IMR-90 (cell line): Measurements from ENCODE around the gene S100A3.

Experiments used
- BHLHE40 ChIP-seq: fragments of 150-350 bp; IDR thresholded peaks from 2 replicates; pipeline ENCODE4 v1.6.1; 2016; ENCODE audit warnings: mild to moderate bottlenecking, low read depth, low read length
- CEBPB ChIP-seq: IDR thresholded peaks from 2 replicates; pipeline ENCODE4 v1.6.1; 2012; ENCODE audit warnings: low read depth, low read length, improper control_type of control experiment
- ELK1 ChIP-seq: fragments of 150-350 bp; IDR thresholded peaks from 2 replicates; pipeline ENCODE4 v1.6.1; 2016; ENCODE audit warnings: low read depth, mild to moderate bottlenecking, low read length, moderate library complexity, borderline replicate concordance
- FOS ChIP-seq: fragments of 150-350 bp; IDR thresholded peaks from 2 replicates; pipeline ENCODE4 v1.6.1; 2016; ENCODE audit warnings: low read depth, low read length
- MAFK ChIP-seq: IDR thresholded peaks from 2 replicates; pipeline ENCODE4 v1.6.1; 2012; ENCODE audit warnings: low read depth, low read length, improper control_type of control experiment
- MAZ ChIP-seq: IDR thresholded peaks from 2 replicates; pipeline ENCODE4 v1.6.1; 2012; ENCODE audit warnings: low read depth, mild to moderate bottlenecking, low read length, improper control_type of control experiment, moderate library complexity, borderline replicate concordance
- MXI1 ChIP-seq: IDR thresholded peaks from 2 replicates; pipeline ENCODE4 v1.6.1; 2012; ENCODE audit warnings: low read depth, mild to moderate bottlenecking, low read length, moderate library complexity, borderline replicate concordance
- POLR2A ChIP-seq: IDR thresholded peaks from 2 replicates; pipeline ENCODE4 v1.6.1; 2012; ENCODE audit warnings: mild to moderate bottlenecking, low read depth, low read length
- RAD21 ChIP-seq: IDR thresholded peaks from 2 replicates; pipeline ENCODE4 v1.6.1; 2012; ENCODE audit warnings: low read length, improper control_type of control experiment
- RCOR1 ChIP-seq: IDR thresholded peaks from 2 replicates; pipeline ENCODE4 v1.6.1; 2012; ENCODE audit warnings: mild to moderate bottlenecking, low read length, improper control_type of control experiment; ENCODE audit not compliant: insufficient replicate concordance
- RFX5 ChIP-seq: IDR thresholded peaks from 2 replicates; pipeline ENCODE4 v1.8.0; 2012; ENCODE audit warnings: low read depth, mild to moderate bottlenecking, low read length, moderate library complexity
- TF ChIP-seq, protein P1 (sequence below): conservative IDR thresholded peaks from 2 replicates; pipeline ENCODE4 v1.5.1; 2012; ENCODE audit warnings: mild to moderate bottlenecking, low read depth, low read length, improper control_type of control experiment
- TF ChIP-seq, protein P2 (sequence below): fragments of 150-350 bp; IDR thresholded peaks from 2 replicates; pipeline ENCODE4 v1.6.1; 2017; ENCODE audit warnings: mild to moderate bottlenecking, antibody characterized with exemption, low read length, low read depth

GRCh38 chr1:153536671-153537375, 12.2 kb downstream of the S100A3 start:
- TF ChIP-seq POLR2A (no peak), MAFK (no peak), RCOR1 (no peak), BHLHE40 (no peak), RAD21 (no peak), RFX5 (no peak), MXI1 (no peak), FOS (no peak), MAZ (no peak), CEBPB (no peak), ELK1 (no peak)
- TF ChIP-seq, protein P1, sequence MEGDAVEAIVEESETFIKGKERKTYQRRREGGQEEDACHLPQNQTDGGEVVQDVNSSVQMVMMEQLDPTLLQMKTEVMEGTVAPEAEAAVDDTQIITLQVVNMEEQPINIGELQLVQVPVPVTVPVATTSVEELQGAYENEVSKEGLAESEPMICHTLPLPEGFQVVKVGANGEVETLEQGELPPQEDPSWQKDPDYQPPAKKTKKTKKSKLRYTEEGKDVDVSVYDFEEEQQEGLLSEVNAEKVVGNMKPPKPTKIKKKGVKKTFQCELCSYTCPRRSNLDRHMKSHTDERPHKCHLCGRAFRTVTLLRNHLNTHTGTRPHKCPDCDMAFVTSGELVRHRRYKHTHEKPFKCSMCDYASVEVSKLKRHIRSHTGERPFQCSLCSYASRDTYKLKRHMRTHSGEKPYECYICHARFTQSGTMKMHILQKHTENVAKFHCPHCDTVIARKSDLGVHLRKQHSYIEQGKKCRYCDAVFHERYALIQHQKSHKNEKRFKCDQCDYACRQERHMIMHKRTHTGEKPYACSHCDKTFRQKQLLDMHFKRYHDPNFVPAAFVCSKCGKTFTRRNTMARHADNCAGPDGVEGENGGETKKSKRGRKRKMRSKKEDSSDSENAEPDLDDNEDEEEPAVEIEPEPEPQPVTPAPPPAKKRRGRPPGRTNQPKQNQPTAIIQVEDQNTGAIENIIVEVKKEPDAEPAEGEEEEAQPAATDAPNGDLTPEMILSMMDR, result no peak
- TF ChIP-seq, protein P2, sequence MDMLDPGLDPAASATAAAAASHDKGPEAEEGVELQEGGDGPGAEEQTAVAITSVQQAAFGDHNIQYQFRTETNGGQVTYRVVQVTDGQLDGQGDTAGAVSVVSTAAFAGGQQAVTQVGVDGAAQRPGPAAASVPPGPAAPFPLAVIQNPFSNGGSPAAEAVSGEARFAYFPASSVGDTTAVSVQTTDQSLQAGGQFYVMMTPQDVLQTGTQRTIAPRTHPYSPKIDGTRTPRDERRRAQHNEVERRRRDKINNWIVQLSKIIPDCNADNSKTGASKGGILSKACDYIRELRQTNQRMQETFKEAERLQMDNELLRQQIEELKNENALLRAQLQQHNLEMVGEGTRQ, result no peak
